HepG2 (cell line): ENCODE data around the gene COL18A1. TPM values are rescaled to one million over a fixed set of nuclear protein-coding genes. Genes with fewer than 3 reads are reported as not detected.

ENCODE experiments used
- AHDC1 ChIP-seq: sonication (generic); formaldehyde crosslinking; IDR thresholded peaks from 2 replicates; pipeline ENCODE4 v1.5.1; 2020; ENCODE audit warnings: mild to moderate bottlenecking, missing genetic modification reagents, borderline replicate concordance
- ATF6 ChIP-seq: sonication (generic); formaldehyde crosslinking; conservative IDR thresholded peaks from 2 replicates; pipeline ENCODE4 v1.4.0; 2020; ENCODE audit warnings: missing genetic modification reagents
- GMEB1 ChIP-seq: sonication (generic); formaldehyde crosslinking; IDR thresholded peaks from 2 replicates; pipeline ENCODE4 v1.5.1; 2020; ENCODE audit warnings: missing genetic modification reagents, mild to moderate bottlenecking, borderline replicate concordance
- HHEX ChIP-seq: IDR thresholded peaks from 2 replicates; pipeline ENCODE4 v1.6.1; 2016; ENCODE audit warnings: control low read depth
- JUN ChIP-seq: sonication (generic); formaldehyde crosslinking; IDR thresholded peaks from 2 replicates; pipeline ENCODE4 v1.4.0; 2020; ENCODE audit warnings: mild to moderate bottlenecking, missing genetic modification reagents
- KDM5A ChIP-seq: fragments of 200-600 bp; sonication (generic); IDR thresholded peaks from 2 replicates; pipeline ENCODE4 v1.7.0; 2018; ENCODE audit warnings: antibody characterized with exemption, mild to moderate bottlenecking, low read length, borderline replicate concordance
- MXI1 ChIP-seq: IDR thresholded peaks from 3 replicates; pipeline ENCODE4 v1.6.1; 2012; ENCODE audit warnings: low read depth, low read length, inconsistent platforms, borderline replicate concordance
- NFKB2 ChIP-seq: sonication (generic); formaldehyde crosslinking; IDR thresholded peaks from 2 replicates; pipeline ENCODE4 v1.4.0; 2020; ENCODE audit warnings: missing genetic modification reagents, borderline replicate concordance
- POLR2AphosphoS5 ChIP-seq: IDR thresholded peaks from 2 replicates; pipeline ENCODE4 v1.6.1; 2012; ENCODE audit warnings: low read depth, low read length
- RARG ChIP-seq: sonication (generic); formaldehyde crosslinking; IDR thresholded peaks from 2 replicates; pipeline ENCODE4 v1.4.0; 2020; ENCODE audit warnings: low read depth, mild to moderate bottlenecking, missing genetic modification reagents
- RBM39 ChIP-seq: fragments of 200-400 bp; formaldehyde crosslinking; IDR thresholded peaks from one replicate; pipeline ENCODE4 v1.6.1; 2018; ENCODE audit warnings: antibody characterized with exemption, mild to moderate bottlenecking, low read depth, low read length; ENCODE audit not compliant: poor library complexity, severe bottlenecking
- SAFB2 ChIP-seq: sonication (generic); formaldehyde crosslinking; IDR thresholded peaks from 2 replicates; pipeline ENCODE4 v1.5.1; 2020; ENCODE audit warnings: missing genetic modification reagents, low read depth, mild to moderate bottlenecking, borderline replicate concordance
- WIZ ChIP-seq: sonication (generic); formaldehyde crosslinking; IDR thresholded peaks from 2 replicates; pipeline ENCODE4 v1.5.1; 2020; ENCODE audit warnings: mild to moderate bottlenecking, missing genetic modification reagents
- ZNF160 ChIP-seq: sonication (generic); formaldehyde crosslinking; IDR thresholded peaks from 2 replicates; pipeline ENCODE4 v1.8.0; 2022; ENCODE audit warnings: mild to moderate bottlenecking, inconsistent platforms, missing genetic modification reagents
- ZNF264 ChIP-seq: sonication (generic); formaldehyde crosslinking; IDR thresholded peaks from 2 replicates; pipeline ENCODE4 v1.4.0; 2020; ENCODE audit warnings: missing genetic modification reagents
- ZNF326 ChIP-seq: sonication (generic); formaldehyde crosslinking; IDR thresholded peaks from 2 replicates; pipeline ENCODE4 v1.4.0; 2020; ENCODE audit warnings: missing genetic modification reagents, borderline replicate concordance
- ZNF501 ChIP-seq: sonication (generic); formaldehyde crosslinking; IDR thresholded peaks from 2 replicates; pipeline ENCODE4 v1.5.1; 2020; ENCODE audit warnings: mild to moderate bottlenecking, moderate library complexity, missing genetic modification reagents
- ZNF703 ChIP-seq: sonication (generic); formaldehyde crosslinking; IDR thresholded peaks from 2 replicates; pipeline ENCODE4 v1.5.1; 2020; ENCODE audit warnings: missing genetic modification reagents, mild to moderate bottlenecking, moderate library complexity, borderline replicate concordance
- ZSCAN12 ChIP-seq: sonication (generic); formaldehyde crosslinking; IDR thresholded peaks from 2 replicates; pipeline ENCODE4 v1.9.0; 2021; ENCODE audit warnings: mild to moderate bottlenecking, missing genetic modification reagents
- polyA plus RNA-seq, 8 experiments: library from polyadenylated mRNA; depleted of rRNA in 3 of 8; stranded (reverse) in 7 of 8; unstranded in 1 of 8; fragments of >200 nt; fragmentation: Illumina TruSeq in 4 of 8; extraction: Trizol in 4 of 8; gene quantifications; 2 replicates each; pipeline versions ENCODE4 v1.2.1 to v1.2.3, GENCODE V29; 2011 to 2016; ENCODE audit warnings: low read depth in 4 of 8, missing spikeins in 1 of 8, mixed read lengths in 1 of 8; ENCODE audit not compliant: insufficient read depth in 1 of 8
- total RNA-seq, 5 experiments: library from RNA; depleted of rRNA; stranded (reverse); fragments of >200 nt; fragmentation: Illumina TruSeq; extraction: Trizol; gene quantifications; 2 replicates each; pipeline ENCODE4 v1.2.3, GENCODE V29; 2016; ENCODE audit warnings: low read depth in 1 of 5

COL18A1 gene
- total and polyA plus RNA-seq, 2 of the 13 experiments (the other 11 are each of a cell fraction or from before 2014, with no cell fraction given), result 79.0 to 102 TPM

- TF ChIP-seq POLR2AphosphoS5 (no peak), NFKB2 (CRISPR knock-in tag) (peak; percentile 69; the same call in 1 of the 2 replicates), RBM39 (no peak), ZNF501 (CRISPR knock-in tag) (no peak; the same call in 1 of the 2 replicates), RARG (CRISPR knock-in tag) (no peak), ATF6 (CRISPR knock-in tag) (no peak), SAFB2 (CRISPR knock-in tag) (no peak), AHDC1 (CRISPR knock-in tag) (peak; percentile 63), ZNF703 (CRISPR knock-in tag) (0 out of 2 replicates have a peak, but pooled peaks have one; percentile 32), ZNF160 (CRISPR knock-in tag) (no peak), KDM5A (no peak), GMEB1 (CRISPR knock-in tag) (peak; percentile 66; the same call in 1 of the 2 replicates), HHEX (CRISPR knock-in tag) (no peak), JUN (CRISPR knock-in tag) (peak; percentile 71), ZNF264 (CRISPR knock-in tag) (no peak; the same call in 1 of the 2 replicates), ZNF326 (CRISPR knock-in tag) (no peak), WIZ (CRISPR knock-in tag) (no peak), MXI1 (peak; percentile 38; the same call in 1 of the 3 replicates), ZSCAN12 (CRISPR knock-in tag) (no peak)
Observed at GRCh38 chr21:45430521-45431501, 25.8 kb downstream of the COL18A1 start (continued).
